ENCODE measurements around the gene MMP23B.

MMP23B gene

GRCh38 chr1:1624443-1625403, 7.2 kb upstream of the MMP23B start:
- no peak for TF ChIP-seq CTCF (IDR thresholded peaks at IDR 0.05; ENCODE audit: low read depth, low read length, missing control alignments)
- no peak for DNase-seq (ENCODE audit: extremely low read depth, low read depth)
- H3K4me3 ChIP-seq (replicated peaks; ENCODE audit: low read depth, low read length): no peak overlapping the region

- no peak for DNase-seq (ENCODE audit: extremely low read depth, low read depth)
- no peak overlapping the region for H3K4me3 ChIP-seq (replicated peaks; ENCODE audit: low read depth, low read length)
- TF ChIP-seq CTCF (IDR thresholded peaks at IDR 0.05; ENCODE audit: low read depth, low read length, missing control alignments): no peak
These were observed 6.6 kb upstream of the MMP23B start for GRCh38 chr1:1625404-1625775.

GRCh38 chr1:1625824-1626206, 6.2 kb upstream of the MMP23B start:
- DNase-seq (ENCODE audit: extremely low read depth, low read depth): no peak

GRCh38 chr1:1626207-1627141, 5.5 kb upstream of the MMP23B start:
- H3K4me3 ChIP-seq (replicated peaks; ENCODE audit: low read depth, low read length): no peak overlapping the region
- DNase-seq (ENCODE audit: extremely low read depth, low read depth): no peak
- TF ChIP-seq CTCF (IDR thresholded peaks at IDR 0.05; ENCODE audit: low read depth, low read length, missing control alignments): no peak

More at GRCh38 chr1:1625824-1626206, 6.2 kb upstream of the MMP23B start:
- TF ChIP-seq CTCF (IDR thresholded peaks at IDR 0.05; ENCODE audit: low read depth, low read length, missing control alignments): no peak
- H3K4me3 ChIP-seq (replicated peaks; ENCODE audit: low read depth, low read length): no peak overlapping the region

- DNase-seq (ENCODE audit: extremely low read depth, low read depth): no peak
- H3K4me3 ChIP-seq (replicated peaks; ENCODE audit: low read depth, low read length): no peak overlapping the region
- TF ChIP-seq CTCF (IDR thresholded peaks at IDR 0.05; ENCODE audit: low read depth, low read length, missing control alignments): no peak
These were observed 4.6 kb upstream of the MMP23B start for GRCh38 chr1:1627261-1627828.

All from HFF-Myc (cell line).